NT2/D1 (cell line): ENCODE data around the gene TALDO1.
"Not testable (repeated sequence)": the region's sequence is repeated elsewhere in the genome, so short reads cannot be mapped to it uniquely, and the experiment has no call there.

ENCODE experiments used
- SUZ12 ChIP-seq: IDR thresholded peaks from 2 replicates; pipeline ENCODE4 v1.6.1; 2011; ENCODE audit not compliant: insufficient read length, insufficient read depth; ENCODE audit errors: extremely low read depth
- YY1 ChIP-seq: IDR thresholded peaks from 2 replicates; pipeline ENCODE4 v1.6.1; 2011; ENCODE audit not compliant: insufficient read length, insufficient read depth
- ZNF274 ChIP-seq: IDR thresholded peaks from 2 replicates; pipeline ENCODE4 v1.6.1; 2011; ENCODE audit warnings: mild to moderate bottlenecking, low read depth, low read length

GRCh38 chr11:734541-734940 is 12.7 kb upstream of the TALDO1 start:
- TF ChIP-seq ZNF274, YY1, SUZ12: not testable (repeated sequence)
